HCT116 (cell line): Measurements from ENCODE around the gene APOBEC3A. TPM values are rescaled to one million over a fixed set of nuclear protein-coding genes. Genes with fewer than 3 reads are reported as not detected.

ENCODE experiments used
- ATAC-seq: fragments of 200-7000 bp; cut with Tn5 transposase; 2 replicates; pipeline ENCODE4 v1.9.1; 2020; ENCODE audit warnings: mild to moderate bottlenecking, moderate library complexity
- BruUV-seq: library from RNA; stranded (reverse); fragments of 400-500 nt; replicated peaks from 2 replicates; lab custom pipeline; 2021; lab: Mats Ljungman, UMichigan
- CTCF ChIA-PET: fragments of 300-600 bp; sonication (Branson Sonifier 250); formaldehyde crosslinking; loops from one replicate; lab custom pipeline; 2021; ENCODE audit warnings: antibody characterized with exemption; lab: Charles Lee
- POLR2A ChIA-PET: fragments of 300-600, 350-600 bp; sonication (Branson Sonifier 250); formaldehyde crosslinking; loops from one replicate; lab custom pipeline; 2021; ENCODE audit warnings: antibody characterized with exemption; lab: Charles Lee
- RAD21 ChIA-PET, 2 experiments: fragments of 300-600 bp; sonication (Branson Sonifier 250); formaldehyde crosslinking; loops; one replicate each; lab custom pipeline; 2023; ENCODE audit warnings: low total read pairs in 2 of 2; ENCODE audit not compliant: uncharacterized antibody in 2 of 2, unreplicated experiment in 2 of 2, low non-redundant PET in 1 of 2; lab: Charles Lee
- DNase-seq: peaks from one replicate; pipeline ENCODE4 v3.0.0-alpha.2; 2010; ENCODE audit warnings: low read depth, low spot score
- H2AFZ ChIP-seq: fragments of 200-600 bp; shearing (Covaris generic), sonication (generic); 2 replicates; pipeline ENCODE4 v1.6.1; 2017; ENCODE audit warnings: low read depth, mixed run types, mixed read lengths, antibody characterized with exemption, low read length; ENCODE audit not compliant: poor library complexity, severe bottlenecking
- H3K27ac ChIP-seq: 2 replicates; pipeline ENCODE4 v1.5.1; 2012; ENCODE audit warnings: low read depth, low read length
- H3K27me3 ChIP-seq: fragments of 200-600 bp; sonication (generic); 2 replicates; pipeline ENCODE4 v1.6.1; 2016; ENCODE audit warnings: mixed run types, low read length, mixed read lengths; ENCODE audit not compliant: insufficient read depth
- H3K36me3 ChIP-seq, 2 experiments: fragments of 200-500 bp in 1 of 2; fragments of 200-600 bp in 1 of 2; sonication (Bioruptor generic) in 1 of 2; sonication (generic) in 1 of 2; 2 replicates each; pipeline versions ENCODE4 v1.5.1 to v1.6.1; 2014 to 2016; ENCODE audit warnings: low read length in 2 of 2, inconsistent platforms in 1 of 2, mixed read lengths in 1 of 2, mixed run types in 1 of 2; ENCODE audit not compliant: insufficient read depth in 2 of 2, control insufficient read depth in 1 of 2
- H3K4me1 ChIP-seq, 2 experiments: fragments of 200-600 bp in 1 of 2; sonication (generic) in 1 of 2; 2 replicates each; pipeline versions ENCODE4 v1.5.1 to v1.6.1; 2012 to 2017; ENCODE audit warnings: low read length in 2 of 2, inconsistent platforms in 1 of 2, mild to moderate bottlenecking in 1 of 2, mixed read lengths in 1 of 2, mixed run types in 1 of 2, moderate library complexity in 1 of 2; ENCODE audit not compliant: insufficient read depth in 2 of 2, control insufficient read depth in 1 of 2
- H3K4me2 ChIP-seq: fragments of 200-600 bp; sonication (generic); 2 replicates; pipeline ENCODE4 v1.6.1; 2017; ENCODE audit warnings: mixed run types, low read length, mixed read lengths
- H3K4me3 ChIP-seq, 2 experiments: fragments of 200-600 bp in 1 of 2; sonication (generic) in 1 of 2; replicated peaks in 1 of 2; 2 replicates each; pipeline ENCODE4 v1.5.1; 2011 to 2016; ENCODE audit warnings: low read length in 2 of 2, control low read depth in 1 of 2, low read depth in 1 of 2, mild to moderate bottlenecking in 1 of 2, mixed read lengths in 1 of 2, mixed run types in 1 of 2
- H3K79me2 ChIP-seq: fragments of 200-600 bp; sonication (generic); 2 replicates; pipeline ENCODE4 v1.6.1; 2017; ENCODE audit warnings: mild to moderate bottlenecking, mixed run types, low read length, moderate library complexity, mixed read lengths; ENCODE audit not compliant: insufficient read depth
- H3K9ac ChIP-seq: fragments of 200-600 bp; sonication (generic); 2 replicates; pipeline ENCODE4 v1.6.1; 2016; ENCODE audit warnings: low read length, mixed read lengths
- H3K9me2 ChIP-seq: fragments of 200-600 bp; sonication (generic), shearing (Covaris generic); 2 replicates; pipeline ENCODE4 v1.6.1; 2017; ENCODE audit warnings: mixed run types, mild to moderate bottlenecking, moderate library complexity; ENCODE audit not compliant: insufficient read depth
- H3K9me3 ChIP-seq, 2 experiments: fragments of 200-500 bp in 1 of 2; fragments of 200-600 bp in 1 of 2; sonication (Bioruptor generic) in 1 of 2; sonication (generic) in 1 of 2; 2 replicates each; pipeline ENCODE4 v1.6.1; 2014 to 2017; ENCODE audit warnings: low read length in 2 of 2, mixed read lengths in 2 of 2, inconsistent platforms in 1 of 2, low read depth in 1 of 2, mild to moderate bottlenecking in 1 of 2, mixed run types in 1 of 2, moderate library complexity in 1 of 2; ENCODE audit not compliant: control insufficient read depth in 1 of 2, insufficient read depth in 1 of 2
- H4K20me1 ChIP-seq: fragments of 200-600 bp; sonication (generic), shearing (Covaris generic); 2 replicates; pipeline ENCODE4 v1.6.1; 2017; ENCODE audit warnings: mixed run types, mild to moderate bottlenecking, moderate library complexity; ENCODE audit not compliant: insufficient read depth
- CBX3 ChIP-seq: IDR thresholded peaks from 2 replicates; pipeline ENCODE4 v1.6.1; 2012; ENCODE audit warnings: low read depth
- CEBPB ChIP-seq: IDR thresholded peaks from 2 replicates; pipeline ENCODE4 v1.6.1; 2012; ENCODE audit warnings: low read depth
- ELF1 ChIP-seq: IDR thresholded peaks from 2 replicates; pipeline ENCODE4 v1.6.1; 2012; ENCODE audit warnings: low read depth, borderline replicate concordance
- EZH2 ChIP-seq: fragments of 200-600 bp; sonication (generic); IDR thresholded peaks from 2 replicates; pipeline ENCODE4 v1.6.1; 2017; ENCODE audit warnings: antibody characterized with exemption, mixed run types
- FOSL1 ChIP-seq: IDR thresholded peaks from 2 replicates; pipeline ENCODE4 v1.6.1; 2012; ENCODE audit warnings: low read depth
- JUND ChIP-seq: IDR thresholded peaks from 2 replicates; pipeline ENCODE4 v1.6.1; 2012
- POLR2A ChIP-seq: IDR thresholded peaks from 2 replicates; pipeline ENCODE4 v1.7.0; 2011; ENCODE audit warnings: borderline replicate concordance; ENCODE audit not compliant: insufficient read depth, insufficient read length; ENCODE audit errors: extremely low read depth
- RAD21 ChIP-seq: IDR thresholded peaks from 2 replicates; pipeline ENCODE4 v1.6.1; 2012; ENCODE audit warnings: low read depth, mild to moderate bottlenecking
- SP1 ChIP-seq: IDR thresholded peaks from 2 replicates; pipeline ENCODE4 v1.6.1; 2012; ENCODE audit warnings: low read depth
- YY1 ChIP-seq: IDR thresholded peaks from 2 replicates; pipeline ENCODE4 v1.6.1; 2011; ENCODE audit warnings: low read length, low read depth, moderate library complexity, mild to moderate bottlenecking; ENCODE audit not compliant: insufficient replicate concordance; ENCODE audit errors: extremely low read depth
- ZNF274 ChIP-seq: fragments of 200-500 bp; sonication (Bioruptor generic); IDR thresholded peaks from 2 replicates; pipeline ENCODE4 v1.6.1; 2014; ENCODE audit warnings: mild to moderate bottlenecking, low read depth, low read length, inconsistent platforms
- intact Hi-C: fragments of 100-400 bp; cut with micrococcal nuclease; formaldehyde crosslinking; loops from 2 replicates; pipeline ENCODE4 v1.10.0; 2022
- total RNA-seq: library from RNA; stranded (reverse); gene quantifications from one replicate; pipeline ENCODE4 v1.2.1, GENCODE V29; 2021; ENCODE audit not compliant: unreplicated experiment
- TF ChIP-seq, protein P1 (sequence below): IDR thresholded peaks from 2 replicates; pipeline ENCODE4 v1.6.1; 2012; ENCODE audit warnings: low read depth

APOBEC3A gene
- total RNA-seq, 1 experiment from 2014 or later = not detected

DNA sequence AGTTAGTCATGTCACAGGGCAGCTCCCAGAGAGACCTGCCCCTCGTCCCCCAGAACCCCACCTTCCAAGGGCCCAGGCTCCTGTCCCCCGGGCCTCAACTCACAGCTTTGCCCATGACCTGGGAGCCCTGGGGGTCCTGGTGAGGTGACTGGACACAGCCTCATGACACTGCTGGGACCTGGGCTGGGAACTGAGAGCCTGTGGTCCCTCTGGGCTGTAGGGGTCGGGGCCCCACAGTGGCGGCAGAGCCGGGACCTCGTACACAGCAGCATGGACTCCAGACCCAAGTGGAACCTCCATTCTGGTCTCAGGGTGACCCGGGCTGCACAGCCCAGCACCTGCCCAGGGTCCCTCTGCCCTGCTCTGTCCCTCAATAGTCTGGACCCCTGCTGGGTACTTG lies 6.9 kb downstream of the APOBEC3A start (continued):
- TF ChIP-seq JUND (no peak), EZH2 (no peak), ZNF274 (no peak)

DNA sequence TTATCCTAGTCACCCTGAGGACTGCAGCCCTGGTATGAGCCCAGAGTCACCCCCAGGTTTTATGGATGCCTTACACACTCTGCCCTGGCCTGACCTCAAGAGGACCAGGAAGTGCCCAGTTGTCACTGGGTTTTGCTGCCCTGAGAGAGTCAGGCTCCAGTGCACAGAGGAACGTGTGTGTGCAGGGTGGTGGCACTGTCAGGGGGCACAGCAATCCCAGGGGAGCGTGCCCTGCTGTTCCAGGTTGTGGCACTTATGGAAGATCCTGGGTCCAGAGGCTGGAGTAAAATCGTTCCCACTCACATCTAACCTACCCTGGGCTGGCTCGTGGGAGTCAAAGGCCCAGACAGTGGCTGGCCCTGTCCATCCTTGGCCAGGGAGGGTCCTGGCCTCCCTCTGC lies 7.6 kb downstream of the APOBEC3A start:
- Histone ChIP-seq H2AFZ (no peak overlapping the region), H3K9me3 (no peaks in the 10 kb centered on the region), H3K27ac (no peak overlapping the region), H3K4me3 (no peak overlapping the region), H3K4me1 (peaks cover 2 to 6% of the 10 kb centered on the region in 2 experiments; a peak in 3 of 4 replicates), H3K9me2 (no peaks in the 10 kb centered on the region), H4K20me1 (no peaks in the 10 kb centered on the region), H3K79me2 (no peaks in the 10 kb centered on the region), H3K27me3 (no peaks in the 10 kb centered on the region), H3K36me3 (no peaks in the 10 kb centered on the region), H3K9ac (no peak overlapping the region), H3K4me2 (no peak overlapping the region)
- BruUV-seq = no TSS peak
- CTCF ChIA-PET = no interaction called here
- RAD21 ChIA-PET = no interaction called here
- ATAC-seq = no peak
- POLR2A ChIA-PET = no interaction called here
- TF ChIP-seq CBX3 (no peak), CEBPB (no peak), POLR2A (no peak), ELF1 (no peak), JUND (no peak), RAD21 (no peak), ZNF274 (no peak), SP1 (no peak), FOSL1 (no peak), YY1 (no peak)
- TF ChIP-seq, protein P1, sequence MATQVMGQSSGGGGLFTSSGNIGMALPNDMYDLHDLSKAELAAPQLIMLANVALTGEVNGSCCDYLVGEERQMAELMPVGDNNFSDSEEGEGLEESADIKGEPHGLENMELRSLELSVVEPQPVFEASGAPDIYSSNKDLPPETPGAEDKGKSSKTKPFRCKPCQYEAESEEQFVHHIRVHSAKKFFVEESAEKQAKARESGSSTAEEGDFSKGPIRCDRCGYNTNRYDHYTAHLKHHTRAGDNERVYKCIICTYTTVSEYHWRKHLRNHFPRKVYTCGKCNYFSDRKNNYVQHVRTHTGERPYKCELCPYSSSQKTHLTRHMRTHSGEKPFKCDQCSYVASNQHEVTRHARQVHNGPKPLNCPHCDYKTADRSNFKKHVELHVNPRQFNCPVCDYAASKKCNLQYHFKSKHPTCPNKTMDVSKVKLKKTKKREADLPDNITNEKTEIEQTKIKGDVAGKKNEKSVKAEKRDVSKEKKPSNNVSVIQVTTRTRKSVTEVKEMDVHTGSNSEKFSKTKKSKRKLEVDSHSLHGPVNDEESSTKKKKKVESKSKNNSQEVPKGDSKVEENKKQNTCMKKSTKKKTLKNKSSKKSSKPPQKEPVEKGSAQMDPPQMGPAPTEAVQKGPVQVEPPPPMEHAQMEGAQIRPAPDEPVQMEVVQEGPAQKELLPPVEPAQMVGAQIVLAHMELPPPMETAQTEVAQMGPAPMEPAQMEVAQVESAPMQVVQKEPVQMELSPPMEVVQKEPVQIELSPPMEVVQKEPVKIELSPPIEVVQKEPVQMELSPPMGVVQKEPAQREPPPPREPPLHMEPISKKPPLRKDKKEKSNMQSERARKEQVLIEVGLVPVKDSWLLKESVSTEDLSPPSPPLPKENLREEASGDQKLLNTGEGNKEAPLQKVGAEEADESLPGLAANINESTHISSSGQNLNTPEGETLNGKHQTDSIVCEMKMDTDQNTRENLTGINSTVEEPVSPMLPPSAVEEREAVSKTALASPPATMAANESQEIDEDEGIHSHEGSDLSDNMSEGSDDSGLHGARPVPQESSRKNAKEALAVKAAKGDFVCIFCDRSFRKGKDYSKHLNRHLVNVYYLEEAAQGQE = no peak
- no peak for DNase-seq
- intact Hi-C loops = no loop called here
